ENCODE results near the gene TTK. TPM values are rescaled to one million over a fixed set of nuclear protein-coding genes. Genes with fewer than 3 reads are reported as not detected.

Gene TTK
- total and polyA plus RNA-seq, 8 donors: 2.6 to 35.1 (median 15.9) TPM

GRCh38 chr6:80015839-80016435 lies 11.5 kb downstream of the TTK start:
- no peak for ATAC-seq
- Histone ChIP-seq H3K27ac (no peak overlapping the region), H3K4me1 (no peaks in the 10 kb centered on the region), H3K4me3 (no peak overlapping the region), H3K36me3 (no peaks in the 10 kb centered on the region), H3K9me3 (no peaks in the 10 kb centered on the region), H3K27me3 (no peaks in the 10 kb centered on the region)
- intact Hi-C loops (cut with DNase I): no loop called here
- no peak for TF ChIP-seq CTCF (IDR thresholded peaks at IDR 0.05)
- DNase-seq: no peak

- Histone ChIP-seq H3K27me3 (no peaks in the 10 kb centered on the region), H3K4me1 (no peaks in the 10 kb centered on the region), H3K27ac (no peak overlapping the region), H3K4me3 (no peak overlapping the region), H3K36me3 (no peaks in the 10 kb centered on the region), H3K9me3 (no peaks in the 10 kb centered on the region)
- no peak for TF ChIP-seq CTCF (IDR thresholded peaks at IDR 0.05)
- no peak for DNase-seq
- intact Hi-C loops (cut with DNase I): no loop called here
- ATAC-seq: no peak
Observed at GRCh38 chr6:80020381-80021120, 16.1 kb downstream of the TTK start.

GRCh38 chr6:80021131-80021530 lies 16.7 kb downstream of the TTK start:
- Histone ChIP-seq H3K27me3 (no peaks in the 10 kb centered on the region), H3K4me1 (no peaks in the 10 kb centered on the region), H3K27ac (no peak overlapping the region), H3K9me3 (no peaks in the 10 kb centered on the region), H3K36me3 (no peaks in the 10 kb centered on the region), H3K4me3 (no peak overlapping the region)
- DNase-seq (no peak), ATAC-seq (no peak)
- no peak for TF ChIP-seq CTCF (IDR thresholded peaks at IDR 0.05)
- intact Hi-C loops (cut with DNase I): no loop called here

- Histone ChIP-seq H3K27me3 (no peaks in the 10 kb centered on the region), H3K4me3 (no peak overlapping the region), H3K36me3 (no peaks in the 10 kb centered on the region), H3K4me1 (no peaks in the 10 kb centered on the region), H3K27ac (no peak overlapping the region), H3K9me3 (no peaks in the 10 kb centered on the region)
- ATAC-seq: no peak
- intact Hi-C loops (cut with DNase I): no loop called here
- TF ChIP-seq CTCF (IDR thresholded peaks at IDR 0.05): no peak
- no peak for DNase-seq
Observed at GRCh38 chr6:80021591-80021990, 17.1 kb downstream of the TTK start.

DNA sequence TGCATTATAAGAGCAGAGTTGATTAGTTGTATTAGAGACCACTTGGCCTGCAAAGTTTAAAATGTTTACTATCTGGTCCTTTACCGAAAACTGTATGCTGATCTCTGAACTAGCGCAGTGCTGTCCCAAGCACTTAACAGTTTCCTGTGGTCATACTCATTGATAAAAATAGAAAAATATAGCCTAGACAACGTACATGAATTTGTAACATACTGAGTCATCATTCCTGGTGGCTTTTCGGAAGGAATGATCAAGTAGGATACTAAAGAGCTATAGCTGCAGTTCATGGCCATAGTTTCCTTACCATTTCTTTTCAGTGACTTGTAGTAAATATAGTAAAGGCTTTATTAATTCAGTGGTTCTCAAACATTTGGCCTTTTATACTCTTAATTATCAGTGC lies 18.4 kb downstream of the TTK start:
- no peak for ATAC-seq
- Histone ChIP-seq H3K27me3 (no peaks in the 10 kb centered on the region), H3K36me3 (no peaks in the 10 kb centered on the region), H3K9me3 (no peaks in the 10 kb centered on the region), H3K4me1 (no peaks in the 10 kb centered on the region), H3K27ac (no peak overlapping the region), H3K4me3 (no peak overlapping the region)
- TF ChIP-seq CTCF (IDR thresholded peaks at IDR 0.05): no peak
- intact Hi-C loops (cut with DNase I): no loop called here
- no peak for DNase-seq

All from left lung (tissue), 10 donors.